OCI-LY3 (cell line): Measurements from ENCODE around the gene DEDD2.

Experiments used
- CTCF ChIP-seq: fragments of 200-600, 300-600 bp; sonication (generic); IDR thresholded peaks from 2 replicates; pipeline ENCODE4 v1.5.1; 2014; ENCODE audit warnings: antibody characterized with exemption, low read length, low read depth
- EZH2phosphoT487 ChIP-seq: fragments of 200-600 bp; shearing (Covaris generic); IDR thresholded peaks from 2 replicates; pipeline ENCODE4 v1.6.1; 2018; ENCODE audit warnings: antibody characterized with exemption, mixed run types, low read depth

GRCh38 chr19:42150364-42150763 lies 67.1 kb downstream of the DEDD2 start:
- TF ChIP-seq EZH2phosphoT487 (no peak), CTCF (no peak)
